Fibroblast of lung (primary cell): Measurements from ENCODE around the gene RASSF7. TPM values are rescaled to one million over a fixed set of nuclear protein-coding genes. Genes with fewer than 3 reads are reported as not detected.

Experiments used
- DNase-seq, 2 donors: peaks; one replicate each; pipeline versions ENCODE4 v3.0.0 to v3.0.0-alpha.2; 2010; ENCODE audit warnings: low read depth in 2 of 2
- H2AFZ ChIP-seq: 2 replicates; pipeline ENCODE4 v1.5.1; 2012; ENCODE audit warnings: low read length, control low read depth, inconsistent platforms
- H3K27ac ChIP-seq: 2 replicates; pipeline ENCODE4 v1.5.1; 2011; ENCODE audit warnings: low read length, control low read depth; ENCODE audit not compliant: insufficient read depth
- H3K27me3 ChIP-seq: 2 replicates; pipeline ENCODE4 v1.5.1; 2011; ENCODE audit warnings: mild to moderate bottlenecking, low read length; ENCODE audit not compliant: control insufficient read depth, insufficient read depth
- H3K36me3 ChIP-seq: 2 replicates; pipeline ENCODE4 v1.5.1; 2011; ENCODE audit warnings: low read length; ENCODE audit not compliant: control insufficient read depth, insufficient read depth
- H3K4me1 ChIP-seq: 2 replicates; pipeline ENCODE4 v1.5.1; 2011; ENCODE audit warnings: low read length; ENCODE audit not compliant: control insufficient read depth, insufficient read depth; ENCODE audit errors: extremely low read depth
- H3K4me2 ChIP-seq: 2 replicates; pipeline ENCODE4 v1.5.1; 2011; ENCODE audit warnings: low read length, control low read depth; ENCODE audit not compliant: insufficient read depth; ENCODE audit errors: extremely low read depth
- H3K4me3 ChIP-seq, 4 experiments: fragments of 200-600 bp in 1 of 4; sonication (generic) in 1 of 4; replicated peaks in 1 of 4; 2 replicates each; pipeline ENCODE4 v1.5.1; 2011 to 2016; ENCODE audit warnings: low read length in 4 of 4, low read depth in 3 of 4, mild to moderate bottlenecking in 3 of 4, control low read depth in 2 of 4, inconsistent platforms in 1 of 4, mixed read lengths in 1 of 4; ENCODE audit not compliant: insufficient read depth in 1 of 4; ENCODE audit errors: control extremely low read depth in 1 of 4
- H3K79me2 ChIP-seq: 2 replicates; pipeline ENCODE4 v1.5.1; 2012; ENCODE audit warnings: mild to moderate bottlenecking, low read length, inconsistent platforms; ENCODE audit not compliant: control insufficient read depth, insufficient read depth
- H3K9ac ChIP-seq: 2 replicates; pipeline ENCODE4 v1.5.1; 2011; ENCODE audit warnings: mild to moderate bottlenecking, low read length, control low read depth; ENCODE audit not compliant: insufficient read depth
- H3K9me3 ChIP-seq: 2 replicates; pipeline ENCODE4 v1.5.1; 2012; ENCODE audit warnings: low read depth, low read length; ENCODE audit not compliant: control insufficient read depth, insufficient read depth
- H4K20me1 ChIP-seq: 2 replicates; pipeline ENCODE4 v1.5.1; 2011; ENCODE audit warnings: low read length; ENCODE audit not compliant: control insufficient read depth, insufficient read depth; ENCODE audit errors: extremely low read depth
- EZH2 ChIP-seq: IDR thresholded peaks from 2 replicates; pipeline ENCODE4 v1.5.1; 2012; ENCODE audit warnings: low read length, control low read depth, mild to moderate bottlenecking; ENCODE audit errors: missing control alignments
- polyA plus RNA-seq, 2 donors: library from polyadenylated mRNA; depleted of rRNA in 1 of 2; stranded (reverse) in 1 of 2; unstranded in 1 of 2; fragments of >200 nt; gene quantifications; 2 replicates each; pipeline ENCODE4 v1.2.1, GENCODE V29; 2011 to 2012; ENCODE audit warnings: missing spikeins in 1 of 2
- total RNA-seq: library from RNA; depleted of rRNA; stranded (reverse); fragments of >200 nt; gene quantifications from 2 replicates; pipeline ENCODE4 v1.2.1, GENCODE V29; 2014
- TF ChIP-seq, protein P1 (sequence below), 2 donors: IDR thresholded peaks in 1 of 2; conservative IDR thresholded peaks in 1 of 2; 1 replicate in 1 of 2; 2 replicates in 1 of 2; pipeline ENCODE4 v1.5.1; 2011 to 2012; ENCODE audit warnings: low read length in 2 of 2, control low read depth in 1 of 2, inconsistent platforms in 1 of 2, low read depth in 1 of 2, mild to moderate bottlenecking in 1 of 2

The RASSF7 gene
- total and polyA plus RNA-seq, 2 donors (not counting 1 experiment from before 2014, with no cell fraction given) = 1.6 to 2.8 TPM

- no peak overlapping the region for H2AFZ ChIP-seq
- no peaks in the 10 kb centered on the region for H3K9me3 ChIP-seq
- no peak overlapping the region for H3K4me2 ChIP-seq
- no peaks in the 10 kb centered on the region for H3K4me1 ChIP-seq
- DNase-seq = no peak
- TF ChIP-seq, protein P1, sequence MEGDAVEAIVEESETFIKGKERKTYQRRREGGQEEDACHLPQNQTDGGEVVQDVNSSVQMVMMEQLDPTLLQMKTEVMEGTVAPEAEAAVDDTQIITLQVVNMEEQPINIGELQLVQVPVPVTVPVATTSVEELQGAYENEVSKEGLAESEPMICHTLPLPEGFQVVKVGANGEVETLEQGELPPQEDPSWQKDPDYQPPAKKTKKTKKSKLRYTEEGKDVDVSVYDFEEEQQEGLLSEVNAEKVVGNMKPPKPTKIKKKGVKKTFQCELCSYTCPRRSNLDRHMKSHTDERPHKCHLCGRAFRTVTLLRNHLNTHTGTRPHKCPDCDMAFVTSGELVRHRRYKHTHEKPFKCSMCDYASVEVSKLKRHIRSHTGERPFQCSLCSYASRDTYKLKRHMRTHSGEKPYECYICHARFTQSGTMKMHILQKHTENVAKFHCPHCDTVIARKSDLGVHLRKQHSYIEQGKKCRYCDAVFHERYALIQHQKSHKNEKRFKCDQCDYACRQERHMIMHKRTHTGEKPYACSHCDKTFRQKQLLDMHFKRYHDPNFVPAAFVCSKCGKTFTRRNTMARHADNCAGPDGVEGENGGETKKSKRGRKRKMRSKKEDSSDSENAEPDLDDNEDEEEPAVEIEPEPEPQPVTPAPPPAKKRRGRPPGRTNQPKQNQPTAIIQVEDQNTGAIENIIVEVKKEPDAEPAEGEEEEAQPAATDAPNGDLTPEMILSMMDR (conservative IDR thresholded peaks at IDR 0.05 in 1 of 2, IDR thresholded peaks at IDR 0.05 in 1 of 2; ENCODE audit: low read depth in 1 of 2, low read length in 2 of 2) = no peak
- TF ChIP-seq EZH2 = no peak
- H3K9ac ChIP-seq = no peak overlapping the region
- no peak overlapping the region for H3K4me3 ChIP-seq
- H3K79me2 ChIP-seq = no peaks in the 10 kb centered on the region
- no peak overlapping the region for H3K27ac ChIP-seq
- no peaks in the 10 kb centered on the region for H3K27me3 ChIP-seq
- no peaks in the 10 kb centered on the region for H4K20me1 ChIP-seq
- peaks cover 55% of the 10 kb centered on the region for H3K36me3 ChIP-seq
Measured at GRCh38 chr11:605286-606129, 44.7 kb downstream of the RASSF7 start.

GRCh38 chr11:606245-606644, 45.5 kb downstream of the RASSF7 start:
- no peaks in the 10 kb centered on the region for H3K79me2 ChIP-seq
- DNase-seq = peak; percentile 54 to 72
- H3K9ac ChIP-seq = no peak overlapping the region
- TF ChIP-seq EZH2 = no peak
- TF ChIP-seq, protein P1 (conservative IDR thresholded peaks at IDR 0.05 in 1 of 2, IDR thresholded peaks at IDR 0.05 in 1 of 2; ENCODE audit: low read depth in 1 of 2, low read length in 2 of 2) = no peak
- no peak overlapping the region for H2AFZ ChIP-seq
- no peaks in the 10 kb centered on the region for H4K20me1 ChIP-seq
- no peak overlapping the region for H3K4me3 ChIP-seq
- H3K36me3 ChIP-seq = peaks cover 61% of the 10 kb centered on the region
- no peaks in the 10 kb centered on the region for H3K4me1 ChIP-seq
- H3K9me3 ChIP-seq = no peaks in the 10 kb centered on the region
- H3K27me3 ChIP-seq = no peaks in the 10 kb centered on the region
- H3K27ac ChIP-seq = no peak overlapping the region
- H3K4me2 ChIP-seq = no peak overlapping the region

DNA sequence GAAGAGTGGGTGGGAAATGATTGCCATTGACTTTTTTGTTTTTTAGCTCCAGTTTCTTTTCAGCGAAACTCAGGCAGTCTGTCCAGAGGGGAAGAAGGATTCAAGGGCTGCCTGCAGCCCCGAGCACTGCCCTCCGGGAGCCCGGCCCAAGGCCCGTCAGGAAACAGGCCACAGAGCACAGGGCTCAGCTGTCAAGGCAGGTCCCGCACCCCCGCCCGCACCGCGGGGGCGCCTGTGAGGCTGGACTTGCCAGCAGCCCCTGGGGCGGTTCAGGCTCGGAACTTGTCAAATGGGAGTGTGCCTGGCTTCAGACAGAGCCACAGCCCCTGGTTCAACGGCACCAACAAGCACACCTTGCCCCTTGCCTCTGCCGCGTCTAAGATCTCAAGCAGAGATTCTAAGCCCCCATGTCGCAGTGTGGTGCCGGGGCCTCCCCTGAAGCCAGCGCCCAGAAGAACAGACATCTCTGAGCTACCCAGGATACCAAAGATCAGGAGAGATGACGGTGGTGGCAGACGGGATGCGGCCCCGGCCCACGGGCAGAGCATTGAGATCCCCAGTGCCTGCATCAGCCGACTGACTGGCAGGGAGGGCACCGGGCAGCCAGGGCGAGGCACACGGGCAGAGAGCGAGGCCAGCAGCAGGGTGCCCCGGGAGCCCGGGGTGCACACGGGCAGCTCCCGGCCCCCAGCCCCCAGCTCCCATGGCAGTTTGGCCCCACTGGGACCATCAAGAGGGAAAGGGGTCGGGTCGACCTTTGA, 46.4 kb downstream of the RASSF7 start:
- H3K79me2 ChIP-seq = no peaks in the 10 kb centered on the region
- H3K36me3 ChIP-seq = peaks cover 56% of the 10 kb centered on the region
- H3K4me1 ChIP-seq = no peaks in the 10 kb centered on the region
- no peak overlapping the region for H3K4me3 ChIP-seq
- DNase-seq = no peak
- H4K20me1 ChIP-seq = no peaks in the 10 kb centered on the region
- no peak overlapping the region for H3K9ac ChIP-seq
- TF ChIP-seq EZH2 = no peak
- TF ChIP-seq, protein P1 (conservative IDR thresholded peaks at IDR 0.05 in 1 of 2, IDR thresholded peaks at IDR 0.05 in 1 of 2; ENCODE audit: low read depth in 1 of 2, low read length in 2 of 2) = no peak
- H3K4me2 ChIP-seq = no peak overlapping the region
- H3K27ac ChIP-seq = no peak overlapping the region
- no peak overlapping the region for H2AFZ ChIP-seq
- no peaks in the 10 kb centered on the region for H3K27me3 ChIP-seq
- H3K9me3 ChIP-seq = no peaks in the 10 kb centered on the region
